Esophagus squamous epithelium (tissue), 5 donors: ENCODE data around the gene TECR. TPM values are rescaled to one million over a fixed set of nuclear protein-coding genes. Genes with fewer than 3 reads are reported as not detected.

Experiments used
- DNase-seq: peaks from one replicate; lab custom pipeline; 2025; lab: John Stamatoyannopoulos, UW
- H3K27ac ChIP-seq, 4 donors: fragments of 200-600 bp; sonication (generic); one replicate each; pipeline ENCODE4 v1.5.1; 2016 to 2019; ENCODE audit warnings: mild to moderate bottlenecking in 1 of 4
- H3K27me3 ChIP-seq, 4 donors: fragments of 200-600 bp; sonication (generic); 1 replicate in 3 of 4; 2 replicates in 1 of 4; pipeline versions ENCODE4 v1.5.1 to v1.6.0; 2017 to 2021; ENCODE audit warnings: antibody characterized with exemption in 1 of 4
- H3K36me3 ChIP-seq, 3 donors: fragments of 200-600 bp; sonication (generic); one replicate each; pipeline ENCODE4 v1.5.1; 2016 to 2019
- H3K4me1 ChIP-seq, 3 donors: fragments of 200-600 bp; sonication (generic); one replicate each; pipeline ENCODE4 v1.5.1; 2017 to 2019
- H3K4me3 ChIP-seq, 4 donors: fragments of 200-600 bp; sonication (generic); 1 replicate in 3 of 4; 2 replicates in 1 of 4; pipeline ENCODE4 v1.5.1; 2016 to 2019; ENCODE audit warnings: mild to moderate bottlenecking in 2 of 4, moderate library complexity in 1 of 4
- H3K9me3 ChIP-seq, 3 donors: fragments of 200-600 bp; sonication (generic); one replicate each; pipeline ENCODE4 v1.5.1; 2016 to 2019
- POLR2A ChIP-seq, 4 donors: fragments of 450-650 bp; IDR thresholded peaks; one replicate each; pipeline ENCODE4 v1.6.1; 2017; ENCODE audit warnings: antibody characterized with exemption in 4 of 4, mild to moderate bottlenecking in 4 of 4, moderate library complexity in 3 of 4
- WGBS, 2 donors: methylation state at CpG; one replicate each; pipeline ENCODE4 v1.1.5; 2018; 5-methylcytosine and 5-hydroxymethylcytosine counted together
- intact Hi-C: fragments of 100-400 bp; cut with DNase I; formaldehyde crosslinking; loops from one replicate; pipeline ENCODE4 v1.15.0; 2022
- total RNA-seq, 4 donors: library from RNA; depleted of rRNA; stranded (reverse); fragments of >200 nt; gene quantifications; one replicate each; pipeline ENCODE4 v1.1.0, GENCODE V29; 2016
- TF ChIP-seq, protein P1 (sequence below), 6 experiments: fragments of 450-650 bp in 4 of 6; fragments of 200-600 bp in 2 of 6; sonication (generic) in 2 of 6; IDR thresholded peaks; one replicate each; pipeline ENCODE4 v1.5.1; 2016 to 2019; ENCODE audit warnings: antibody characterized with exemption in 6 of 6, mild to moderate bottlenecking in 4 of 6, moderate library complexity in 4 of 6
- donor health status: DM: yes; HTN: yes; CAD: no.

Gene TECR
- total RNA-seq, 4 donors from 2014 or later, result 130 to 290 (median 190) TPM

- peak within 1 kb of the TSS; percentile 99 to 100 (median 100) for H3K27ac ChIP-seq
- intact Hi-C loops, result no loop called here
- WGBS, 2 donors, result 0% methylated on average over 15 to 21 of the region's 82 CpGs
- no peaks in the 10 kb centered on the region for H3K27me3 ChIP-seq
- TF ChIP-seq, protein P1, sequence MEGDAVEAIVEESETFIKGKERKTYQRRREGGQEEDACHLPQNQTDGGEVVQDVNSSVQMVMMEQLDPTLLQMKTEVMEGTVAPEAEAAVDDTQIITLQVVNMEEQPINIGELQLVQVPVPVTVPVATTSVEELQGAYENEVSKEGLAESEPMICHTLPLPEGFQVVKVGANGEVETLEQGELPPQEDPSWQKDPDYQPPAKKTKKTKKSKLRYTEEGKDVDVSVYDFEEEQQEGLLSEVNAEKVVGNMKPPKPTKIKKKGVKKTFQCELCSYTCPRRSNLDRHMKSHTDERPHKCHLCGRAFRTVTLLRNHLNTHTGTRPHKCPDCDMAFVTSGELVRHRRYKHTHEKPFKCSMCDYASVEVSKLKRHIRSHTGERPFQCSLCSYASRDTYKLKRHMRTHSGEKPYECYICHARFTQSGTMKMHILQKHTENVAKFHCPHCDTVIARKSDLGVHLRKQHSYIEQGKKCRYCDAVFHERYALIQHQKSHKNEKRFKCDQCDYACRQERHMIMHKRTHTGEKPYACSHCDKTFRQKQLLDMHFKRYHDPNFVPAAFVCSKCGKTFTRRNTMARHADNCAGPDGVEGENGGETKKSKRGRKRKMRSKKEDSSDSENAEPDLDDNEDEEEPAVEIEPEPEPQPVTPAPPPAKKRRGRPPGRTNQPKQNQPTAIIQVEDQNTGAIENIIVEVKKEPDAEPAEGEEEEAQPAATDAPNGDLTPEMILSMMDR (IDR thresholded peaks at IDR 0.05), result peak in 1 of 6 experiments; percentile 19
- TF ChIP-seq POLR2A (IDR thresholded peaks at IDR 0.05), result peak in 3 of 4 donors; percentile 96 to 98 (median 98)
- H3K9me3 ChIP-seq, result no peaks in the 10 kb centered on the region
- H3K4me3 ChIP-seq, result peak within 1 kb of the TSS; percentile 66 to 99 (median 96)
- peaks cover 24 to 87% (median 50%) of the 10 kb centered on the region in 3 donors for H3K4me1 ChIP-seq
- no peak for DNase-seq
- peaks cover 21 to 39% (median 24%) of the 10 kb centered on the region in 3 donors for H3K36me3 ChIP-seq
These were observed 11.4 kb upstream of the TECR start, which contains the start of gene DNAJB1 for GRCh38 chr19:14517840-14518505. TSS of gene DNAJB1 (minus strand) at chr19:14518397. CDS start at chr19:14518349, 48 bp downstream.

DNA sequence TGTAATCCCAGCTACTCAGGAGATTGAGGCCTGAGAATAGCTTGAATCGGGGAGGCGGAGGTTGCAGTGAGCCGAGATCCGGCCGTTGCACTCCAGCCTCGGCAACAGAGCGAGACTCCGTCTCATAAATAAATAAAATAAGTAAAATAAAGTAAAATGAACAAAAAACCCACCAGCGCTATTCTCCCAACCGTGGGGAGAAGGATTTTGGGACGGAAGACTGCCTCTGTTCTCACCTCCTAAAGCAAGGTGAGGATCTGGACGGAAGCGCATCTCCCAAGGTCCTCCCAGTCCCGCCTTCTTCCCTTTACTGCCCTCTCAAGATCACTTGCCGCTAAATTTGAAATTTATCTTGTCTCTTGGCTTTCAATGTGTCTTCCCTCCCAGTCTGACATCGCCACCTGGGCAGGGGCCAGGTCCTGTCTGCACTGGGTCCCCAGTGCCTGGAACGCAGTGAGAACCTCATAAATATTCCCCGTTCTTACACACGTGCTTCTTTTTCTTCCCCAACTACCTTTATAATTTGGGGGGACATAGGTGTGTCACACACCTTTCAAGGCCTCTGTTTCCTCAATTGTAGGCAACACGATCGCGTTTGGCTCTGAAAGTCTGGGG, 10.0 kb upstream of the TECR start:
- peaks cover 26 to 87% (median 48%) of the 10 kb centered on the region in 3 donors for H3K4me1 ChIP-seq
- no peaks in the 10 kb centered on the region for H3K9me3 ChIP-seq
- intact Hi-C loops, result no loop called here
- WGBS, 2 donors, result 78 to 84% methylated on average over 20 to 21 of the region's 22 CpGs
- TF ChIP-seq, protein P1 (IDR thresholded peaks at IDR 0.05), result no peak
- no peak for TF ChIP-seq POLR2A (IDR thresholded peaks at IDR 0.05)
- no peak overlapping the region for H3K4me3 ChIP-seq
- no peak for DNase-seq
- H3K36me3 ChIP-seq, result peaks cover 18 to 25% (median 18%) of the 10 kb centered on the region in 3 donors
- H3K27me3 ChIP-seq, result no peaks in the 10 kb centered on the region
- peak overlapping the region; percentile 93 to 99 (median 98) for H3K27ac ChIP-seq

DNA sequence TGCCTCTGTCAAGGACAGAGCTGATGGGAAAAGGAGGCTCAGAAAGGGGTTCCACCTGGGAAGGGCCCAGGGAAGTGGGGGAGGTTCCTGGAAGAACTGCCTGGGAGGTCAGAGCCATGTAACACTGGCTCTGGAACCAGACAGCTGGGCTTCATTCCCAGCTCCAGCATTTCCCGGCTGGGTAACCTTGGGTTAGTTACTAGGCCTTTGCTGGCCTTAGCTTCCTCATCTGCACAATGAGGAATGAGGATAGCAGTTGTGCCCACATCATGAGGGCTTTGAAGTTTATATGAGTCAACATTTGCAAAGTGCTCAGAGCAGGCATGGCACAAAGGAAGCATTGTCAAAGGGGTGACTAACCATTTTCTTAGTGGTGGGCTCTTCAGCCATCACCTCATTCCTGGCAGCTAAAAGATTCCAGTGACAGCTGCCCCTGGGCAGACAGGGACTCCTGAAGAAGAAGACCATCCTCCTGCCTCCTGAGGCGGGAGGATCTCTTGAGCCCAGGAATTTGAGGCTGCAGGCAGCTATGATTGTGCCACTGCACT, 9.5 kb upstream of the TECR start:
- TF ChIP-seq POLR2A (IDR thresholded peaks at IDR 0.05), result no peak
- TF ChIP-seq, protein P1 (IDR thresholded peaks at IDR 0.05), result no peak
- Histone ChIP-seq H3K4me3 (no peak overlapping the region), H3K9me3 (no peaks in the 10 kb centered on the region), H3K36me3 (peaks cover 12 to 19% (median 14%) of the 10 kb centered on the region in 3 donors), H3K27me3 (no peaks in the 10 kb centered on the region), H3K4me1 (peaks cover 26 to 87% (median 45%) of the 10 kb centered on the region in 3 donors), H3K27ac (peak overlapping the region; percentile 93 to 99 (median 98))
- intact Hi-C loops, result no loop called here
- WGBS, 2 donors, result 47 to 50% methylated on average over 2 of the region's 2 CpGs
- DNase-seq, result no peak

DNA sequence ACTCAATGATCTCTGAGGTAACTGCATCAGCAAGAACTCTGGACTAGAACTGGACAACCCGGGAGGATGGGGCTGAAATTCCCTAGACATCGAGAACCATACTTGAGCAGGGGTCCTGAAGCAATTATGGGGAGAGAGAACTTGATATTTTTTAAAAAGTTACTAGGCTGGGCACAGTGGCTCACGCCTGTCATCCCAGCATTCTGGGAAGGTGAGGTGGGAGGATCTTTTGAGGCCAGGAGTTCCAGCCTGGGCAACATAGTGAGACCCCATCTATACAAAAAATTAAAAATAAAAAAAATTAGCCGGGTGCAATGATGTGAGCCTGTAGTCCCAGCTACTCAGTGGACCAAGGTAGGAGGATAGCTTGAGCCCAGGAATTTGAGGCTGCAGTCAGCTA, 8.9 kb upstream of the TECR start:
- Histone ChIP-seq H3K4me1 (peaks cover 26 to 87% (median 42%) of the 10 kb centered on the region in 3 donors), H3K36me3 (peaks cover 6 to 13% (median 8%) of the 10 kb centered on the region in 3 donors), H3K9me3 (no peaks in the 10 kb centered on the region), H3K27me3 (no peaks in the 10 kb centered on the region), H3K4me3 (no peak overlapping the region), H3K27ac (peak overlapping the region; percentile 93 to 99 (median 98))
- intact Hi-C loops, result no loop called here
- 90 to 92% methylated on average over 4 of the region's 4 CpGs for WGBS, 2 donors
- DNase-seq, result no peak
- no peak for TF ChIP-seq POLR2A (IDR thresholded peaks at IDR 0.05)
- TF ChIP-seq, protein P1 (IDR thresholded peaks at IDR 0.05), result no peak
